Ascending aorta (tissue), 2 donors: ENCODE results near the gene B3GNT8. TPM values are rescaled to one million over a fixed set of nuclear protein-coding genes. Genes with fewer than 3 reads are reported as not detected.
"Not testable (repeated sequence)": the region's sequence is repeated elsewhere in the genome, so short reads cannot be mapped to it uniquely, and the experiment has no call there.

Experiments used
- DNase-seq, 2 donors: peaks; one replicate each; pipeline ENCODE4 v3.0.0-alpha.2; 2019; ENCODE audit warnings: low spot score in 2 of 2
- H3K27ac ChIP-seq, 2 donors: fragments of 200-600 bp; sonication (generic); one replicate each; pipeline ENCODE4 v1.5.1; 2016 to 2017; ENCODE audit warnings: mild to moderate bottlenecking in 1 of 2
- H3K27me3 ChIP-seq: fragments of 200-600 bp; sonication (generic); one replicate; pipeline ENCODE4 v1.5.1; 2017
- H3K36me3 ChIP-seq, 2 donors: fragments of 200-600 bp; sonication (generic); one replicate each; pipeline ENCODE4 v1.5.1; 2016
- H3K4me1 ChIP-seq, 2 donors: fragments of 200-600 bp; sonication (generic); one replicate each; pipeline ENCODE4 v1.5.1; 2016 to 2017; ENCODE audit warnings: mild to moderate bottlenecking in 1 of 2
- H3K4me3 ChIP-seq, 2 donors: fragments of 200-600 bp; sonication (generic); one replicate each; pipeline ENCODE4 v1.5.1; 2016 to 2017; ENCODE audit warnings: mild to moderate bottlenecking in 1 of 2
- H3K9me3 ChIP-seq, 2 donors: fragments of 200-600 bp; sonication (generic); one replicate each; pipeline ENCODE4 v1.5.1; 2016
- intact Hi-C: fragments of 100-400 bp; cut with DNase I; formaldehyde crosslinking; loops from one replicate; pipeline ENCODE4 v1.15.1; 2023
- total RNA-seq: library from RNA; depleted of rRNA; stranded (reverse); fragments of >200 nt; gene quantifications from one replicate; pipeline ENCODE4 v1.1.0, GENCODE V29; 2016
- TF ChIP-seq, protein P1 (sequence below), 3 experiments: fragments of 200-600 bp in 2 of 3; fragments of 450-650 bp in 1 of 3; sonication (generic) in 2 of 3; IDR thresholded peaks; one replicate each; pipeline ENCODE4 v1.5.1; 2016 to 2019; ENCODE audit warnings: antibody characterized with exemption in 3 of 3, mild to moderate bottlenecking in 1 of 3, moderate library complexity in 1 of 3

B3GNT8 gene
- total RNA-seq, 1 donor from 2014 or later, result 3.7 TPM

DNA sequence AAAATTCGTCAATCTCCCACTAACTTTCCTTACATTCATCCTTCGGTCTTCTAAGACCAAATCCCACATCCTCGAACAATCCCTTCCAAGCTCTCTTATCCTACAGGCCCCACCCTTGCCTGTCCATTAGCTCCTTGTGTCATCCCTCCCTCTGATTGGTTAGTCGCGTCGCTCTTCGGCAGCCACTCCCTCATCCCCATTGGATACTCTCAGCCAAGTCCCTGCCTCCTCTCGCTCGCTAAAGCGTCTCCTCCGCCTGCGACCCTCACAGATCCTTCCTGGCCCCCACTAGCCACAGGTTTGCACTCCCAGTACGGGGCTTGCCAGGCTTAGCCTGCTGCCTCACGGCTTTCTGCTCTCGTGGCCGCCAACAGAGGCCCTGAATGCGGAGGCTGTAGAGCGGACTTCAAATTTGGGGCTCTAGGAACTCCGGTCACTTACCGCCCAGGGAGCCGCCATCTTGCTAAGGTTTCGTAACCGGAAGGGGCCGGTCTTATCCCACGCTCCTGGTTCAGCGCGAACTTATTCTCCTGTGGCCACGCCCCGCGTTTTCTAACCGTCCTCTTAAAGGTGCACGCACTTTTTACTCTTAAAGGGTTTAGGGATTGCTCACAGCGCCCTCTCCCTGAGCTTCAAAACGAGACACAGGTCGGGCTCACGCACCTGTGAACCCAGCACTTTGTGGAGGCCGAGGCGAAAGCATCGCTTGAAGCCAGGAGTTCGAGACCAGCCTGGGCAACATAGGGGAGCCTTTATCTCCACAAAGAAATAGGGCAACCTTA lies 12.5 kb upstream of the B3GNT8 start, which contains the start of gene DMAC2:
Gene DMAC2, minus strand, starts transcription at position 472 of the 782 bp plus-strand sequence. Its CDS starts 13 bp downstream, at position 459.
- DNase-seq, result peak; percentile 90 to 99
- peak within 1 kb of the TSS; percentile 90 to 92 for H3K27ac ChIP-seq
- intact Hi-C loops, result loop anchor here (1.0 to 10.0 kb wide), 4 partner anchors 12 to 635 kb away; partner anchors contain the start of genes ARHGEF1, B3GNT8, BCKDHA and EXOSC5
- H3K36me3 ChIP-seq, result peaks cover 13 to 16% of the 10 kb centered on the region in 2 donors
- no peaks in the 10 kb centered on the region for H3K9me3 ChIP-seq
- H3K4me1 ChIP-seq, result no peaks in the 10 kb centered on the region
- H3K27me3 ChIP-seq, result no peaks in the 10 kb centered on the region
- TF ChIP-seq, protein P1, sequence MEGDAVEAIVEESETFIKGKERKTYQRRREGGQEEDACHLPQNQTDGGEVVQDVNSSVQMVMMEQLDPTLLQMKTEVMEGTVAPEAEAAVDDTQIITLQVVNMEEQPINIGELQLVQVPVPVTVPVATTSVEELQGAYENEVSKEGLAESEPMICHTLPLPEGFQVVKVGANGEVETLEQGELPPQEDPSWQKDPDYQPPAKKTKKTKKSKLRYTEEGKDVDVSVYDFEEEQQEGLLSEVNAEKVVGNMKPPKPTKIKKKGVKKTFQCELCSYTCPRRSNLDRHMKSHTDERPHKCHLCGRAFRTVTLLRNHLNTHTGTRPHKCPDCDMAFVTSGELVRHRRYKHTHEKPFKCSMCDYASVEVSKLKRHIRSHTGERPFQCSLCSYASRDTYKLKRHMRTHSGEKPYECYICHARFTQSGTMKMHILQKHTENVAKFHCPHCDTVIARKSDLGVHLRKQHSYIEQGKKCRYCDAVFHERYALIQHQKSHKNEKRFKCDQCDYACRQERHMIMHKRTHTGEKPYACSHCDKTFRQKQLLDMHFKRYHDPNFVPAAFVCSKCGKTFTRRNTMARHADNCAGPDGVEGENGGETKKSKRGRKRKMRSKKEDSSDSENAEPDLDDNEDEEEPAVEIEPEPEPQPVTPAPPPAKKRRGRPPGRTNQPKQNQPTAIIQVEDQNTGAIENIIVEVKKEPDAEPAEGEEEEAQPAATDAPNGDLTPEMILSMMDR (IDR thresholded peaks at IDR 0.05), result peak in 2 of 3 experiments; percentile 51 to 61
- H3K4me3 ChIP-seq, result peak within 1 kb of the TSS; percentile 66 to 78

DNA sequence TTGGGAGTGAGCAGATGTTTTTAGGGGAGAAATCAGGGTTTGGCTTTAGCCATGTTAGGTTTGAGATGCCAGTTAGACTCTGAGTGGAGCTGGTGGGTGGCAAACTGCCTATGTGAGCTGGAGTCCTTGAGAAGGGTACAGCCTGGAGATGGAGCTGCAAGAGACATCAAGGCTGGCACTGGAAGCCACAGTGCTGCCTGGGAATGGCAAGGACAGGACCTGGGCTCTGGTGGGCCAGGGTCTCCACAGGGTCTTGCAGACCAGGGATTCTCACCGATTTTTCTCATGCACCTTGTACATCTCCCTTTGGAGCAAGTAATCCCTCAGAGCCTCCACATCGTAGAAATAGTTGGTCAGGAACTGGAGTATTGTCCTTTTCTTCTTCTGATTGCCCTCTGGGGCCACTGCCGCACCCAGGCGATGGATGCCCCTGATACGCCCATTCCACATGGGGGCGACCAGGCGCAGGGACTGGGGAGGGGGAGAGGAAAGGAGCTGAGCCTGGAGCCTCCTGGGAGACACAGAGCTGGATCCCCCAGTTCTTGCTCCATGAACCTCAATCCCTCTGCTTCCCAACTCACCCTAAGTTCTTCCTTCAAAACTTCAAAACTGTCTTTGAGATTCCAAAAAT lies 10.9 kb upstream of the B3GNT8 start:
- H3K36me3 ChIP-seq, result peaks cover 17 to 23% of the 10 kb centered on the region in 2 donors
- no peaks in the 10 kb centered on the region for H3K27me3 ChIP-seq
- H3K9me3 ChIP-seq, result no peaks in the 10 kb centered on the region
- TF ChIP-seq, protein P1 (IDR thresholded peaks at IDR 0.05), result no peak
- H3K4me1 ChIP-seq, result no peaks in the 10 kb centered on the region
- intact Hi-C loops, result loop anchor here (5.0 to 10.0 kb wide), 2 partner anchors 444 to 637 kb away; partner anchors contain the start of genes ARHGEF1, GRIK5 and ZNF574
- DNase-seq, result no peak
- H3K27ac ChIP-seq, result no peak overlapping the region
- H3K4me3 ChIP-seq, result no peak overlapping the region

DNA sequence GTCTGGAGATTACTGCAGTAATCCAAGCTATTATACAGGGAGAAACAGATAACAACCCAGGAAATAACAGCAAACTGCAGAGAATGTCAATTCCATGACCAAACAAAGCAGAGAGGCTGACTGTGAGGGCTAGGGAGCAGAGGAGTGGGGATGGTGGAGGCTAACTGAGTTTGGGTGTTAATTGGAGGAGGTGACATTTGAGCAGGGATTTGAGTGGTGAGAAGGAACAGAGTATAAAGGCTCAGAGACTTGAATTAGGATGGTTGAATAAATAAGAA lies 9.4 kb upstream of the B3GNT8 start:
- intact Hi-C loops, result loop anchor here (5.0 to 10.0 kb wide), 2 partner anchors 446 to 638 kb away; partner anchors contain the start of genes ARHGEF1, GRIK5 and ZNF574
- TF ChIP-seq, protein P1 (IDR thresholded peaks at IDR 0.05), result no peak
- Histone ChIP-seq H3K36me3 (peaks cover 31 to 37% of the 10 kb centered on the region in 2 donors), H3K9me3 (no peaks in the 10 kb centered on the region), H3K4me1 (no peaks in the 10 kb centered on the region), H3K27me3 (no peaks in the 10 kb centered on the region), H3K4me3 (no peak overlapping the region), H3K27ac (no peak overlapping the region)
- no peak for DNase-seq

DNA sequence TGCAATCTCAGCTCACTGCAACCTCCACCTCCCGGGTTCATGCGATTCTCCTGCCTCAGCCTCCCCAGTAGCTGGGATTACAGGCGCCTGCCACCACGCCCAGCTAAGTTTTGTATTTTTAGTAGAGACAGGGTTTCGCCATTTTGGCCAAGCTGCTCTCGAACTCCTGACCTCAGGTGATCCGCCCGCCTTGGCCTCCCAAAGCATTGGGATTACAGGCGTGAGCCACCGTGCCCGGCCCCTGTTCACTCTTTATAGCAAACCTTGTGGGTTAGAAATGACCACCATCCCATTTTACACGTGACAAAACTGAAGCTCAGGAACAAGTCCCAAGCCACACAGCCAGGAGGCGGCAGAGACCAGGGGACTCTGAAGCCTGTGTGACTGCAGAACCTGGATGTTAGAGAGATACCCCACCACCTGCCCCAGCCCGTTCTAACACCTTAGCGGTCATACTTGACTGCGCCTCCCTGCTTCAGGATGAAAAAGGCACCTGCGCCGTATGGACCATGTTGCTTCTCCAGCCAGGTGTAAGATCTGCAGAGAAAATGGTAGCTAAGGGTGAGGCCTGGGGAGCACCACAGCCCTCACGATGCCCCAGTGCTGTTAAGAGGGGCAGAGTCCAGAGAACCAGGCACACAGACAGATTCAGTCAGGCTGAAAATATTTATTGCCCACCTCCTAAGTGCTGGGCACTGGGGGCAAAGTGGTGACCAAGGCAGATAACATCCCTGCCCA lies 8.9 kb upstream of the B3GNT8 start:
- Histone ChIP-seq H3K9me3 (no peaks in the 10 kb centered on the region), H3K4me3 (no peak overlapping the region), H3K27ac (no peak overlapping the region), H3K36me3 (peaks cover 33 to 42% of the 10 kb centered on the region in 2 donors), H3K4me1 (no peaks in the 10 kb centered on the region), H3K27me3 (no peaks in the 10 kb centered on the region)
- DNase-seq, result no peak
- TF ChIP-seq, protein P1 (IDR thresholded peaks at IDR 0.05), result no peak
- intact Hi-C loops, result loop anchor here (5.0 to 10.0 kb wide), 2 partner anchors 446 to 639 kb away; partner anchors contain the start of genes ARHGEF1, GRIK5 and ZNF574

DNA sequence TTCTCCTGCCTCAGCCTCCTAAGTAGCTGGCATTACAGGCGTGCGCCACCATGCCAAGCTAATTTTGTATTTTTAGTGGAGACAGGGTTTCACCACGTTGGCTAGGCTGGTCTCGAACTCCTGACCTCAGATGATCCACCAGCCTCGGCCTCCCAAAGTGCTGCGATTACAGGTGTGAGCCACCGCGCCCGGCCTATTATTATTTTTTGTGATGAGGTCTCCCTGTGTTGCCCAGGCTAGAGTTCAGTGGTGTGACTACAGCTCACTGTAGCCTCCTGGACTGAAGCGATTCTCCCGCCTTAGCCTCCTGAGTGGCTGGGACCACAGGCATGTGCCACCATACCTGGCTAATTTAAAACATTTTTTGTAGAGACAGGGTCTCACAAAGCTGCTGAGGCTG lies 8.2 kb upstream of the B3GNT8 start:
- H3K4me3 ChIP-seq, H3K27me3 ChIP-seq, H3K27ac ChIP-seq, H3K4me1 ChIP-seq, H3K9me3 ChIP-seq, DNase-seq: not testable (repeated sequence)
- peaks cover 33 to 46% of the 10 kb centered on the region in 2 donors for H3K36me3 ChIP-seq
- intact Hi-C loops, result loop anchor here (5.0 to 10.0 kb wide), 2 partner anchors 447 to 639 kb away; partner anchors contain the start of genes ARHGEF1, GRIK5 and ZNF574
